Activated CD4-positive, alpha-beta T cell treated with anti-CD3 and anti-CD28 coated beads, Interleukin-2, Interleukin-6, amounts not matched to agents 100 ng/mL and 50 ng/mL, durations not matched to agents 16 hours and 8 hours (primary cell): ENCODE results near the gene COL24A1.
"Not testable (repeated sequence)": the region's sequence is repeated elsewhere in the genome, so short reads cannot be mapped to it uniquely, and the experiment has no call there.

Experiments
- DNase-seq: peaks from one replicate; pipeline ENCODE4 v3.0.0-alpha.2; 2020

COL24A1 gene

GRCh38 chr1:85976516-85977205 lies 179.9 kb downstream of the COL24A1 start:
- DNase-seq, result no peak

GRCh38 chr1:85975912-85976371 lies 180.6 kb downstream of the COL24A1 start:
- DNase-seq, result no peak

- no peak for DNase-seq
Observed at GRCh38 chr1:85962457-85962856, 194.1 kb downstream of the COL24A1 start.

- DNase-seq, result no peak
Observed at GRCh38 chr1:85957760-85958159, 198.8 kb downstream of the COL24A1 start.

- not testable (repeated sequence) for DNase-seq
Observed at GRCh38 chr1:85955218-85955617, 201.4 kb downstream of the COL24A1 start.

GRCh38 chr1:85952460-85952859 lies 204.1 kb downstream of the COL24A1 start:
- DNase-seq, result no peak

- DNase-seq, result no peak
Observed at GRCh38 chr1:85947186-85947585, 209.4 kb downstream of the COL24A1 start.

GRCh38 chr1:85943945-85944344 lies 212.6 kb downstream of the COL24A1 start:
- DNase-seq, result no peak

GRCh38 chr1:85943526-85943925 lies 213.0 kb downstream of the COL24A1 start:
- no peak for DNase-seq

GRCh38 chr1:85940656-85941306 lies 215.8 kb downstream of the COL24A1 start:
- DNase-seq, result no peak

GRCh38 chr1:85938829-85939228 lies 217.7 kb downstream of the COL24A1 start:
- no peak for DNase-seq

- DNase-seq, result no peak
Observed at GRCh38 chr1:85936470-85936869, 220.1 kb downstream of the COL24A1 start.

- DNase-seq, result no peak
Observed at GRCh38 chr1:85936057-85936456, 220.5 kb downstream of the COL24A1 start.

GRCh38 chr1:85935234-85935633 lies 221.3 kb downstream of the COL24A1 start:
- DNase-seq, result no peak

GRCh38 chr1:85934516-85934915 lies 222.1 kb downstream of the COL24A1 start:
- no peak for DNase-seq

- DNase-seq, result no peak
Observed at GRCh38 chr1:85933961-85934360, 222.6 kb downstream of the COL24A1 start.

GRCh38 chr1:85911742-85912141 lies 244.8 kb downstream of the COL24A1 start:
- DNase-seq, result no peak

- no peak for DNase-seq
Observed at GRCh38 chr1:85900921-85901320, 255.7 kb downstream of the COL24A1 start.

- DNase-seq, result no peak
Observed at GRCh38 chr1:85898861-85899260, 257.7 kb downstream of the COL24A1 start.

GRCh38 chr1:85894651-85895050 lies 261.9 kb downstream of the COL24A1 start:
- peak; percentile 8 for DNase-seq

- no peak for DNase-seq
Observed at GRCh38 chr1:85892366-85892765, 264.2 kb downstream of the COL24A1 start.

GRCh38 chr1:85889870-85890269 lies 266.7 kb downstream of the COL24A1 start:
- DNase-seq, result no peak

GRCh38 chr1:85888921-85889320 lies 267.7 kb downstream of the COL24A1 start:
- DNase-seq, result no peak

GRCh38 chr1:85884372-85885035 lies 272.1 kb downstream of the COL24A1 start:
- DNase-seq, result no peak
